Placental epithelial cell (primary cell): Measurements from ENCODE around the gene CARS2. TPM values are rescaled to one million over a fixed set of nuclear protein-coding genes. Genes with fewer than 3 reads are reported as not detected.

ENCODE experiments used
- total RNA-seq: library from RNA; depleted of rRNA; stranded (reverse); fragments of >200 nt; gene quantifications from 2 replicates; pipeline ENCODE4 v1.2.3, GENCODE V29; 2012

The CARS2 gene
- 67.5 and 313 TPM in 2 replicates for total RNA-seq

GRCh38 chr13:110705826-110706569 lies at the start of gene CARS2:
CARS2 (minus strand) TSS chr13:110706116; CDS start chr13:110706093, 23 bp downstream.

DNA sequence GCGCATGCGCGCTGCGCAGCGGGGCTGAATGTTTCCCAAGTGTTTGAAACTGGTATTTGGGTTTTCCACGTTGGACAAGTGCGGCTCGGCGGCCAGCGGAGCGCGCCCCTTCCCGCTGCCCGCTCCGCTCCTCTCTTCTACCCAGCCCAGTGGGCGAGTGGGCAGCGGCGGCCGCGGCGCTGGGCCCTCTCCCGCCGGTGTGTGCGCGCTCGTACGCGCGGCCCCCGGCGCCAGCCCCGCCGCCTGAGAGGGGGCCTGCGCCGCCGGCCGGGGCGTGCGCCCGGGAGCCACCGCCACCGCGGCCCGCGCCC lies 7.7 kb upstream of the CARS2 start, which contains the start of gene ING1:
Gene ING1 (plus strand): TSS at position 59 of the 311 bp plus-strand sequence. CDS start 450 bp downstream, outside the sequence.

DNA sequence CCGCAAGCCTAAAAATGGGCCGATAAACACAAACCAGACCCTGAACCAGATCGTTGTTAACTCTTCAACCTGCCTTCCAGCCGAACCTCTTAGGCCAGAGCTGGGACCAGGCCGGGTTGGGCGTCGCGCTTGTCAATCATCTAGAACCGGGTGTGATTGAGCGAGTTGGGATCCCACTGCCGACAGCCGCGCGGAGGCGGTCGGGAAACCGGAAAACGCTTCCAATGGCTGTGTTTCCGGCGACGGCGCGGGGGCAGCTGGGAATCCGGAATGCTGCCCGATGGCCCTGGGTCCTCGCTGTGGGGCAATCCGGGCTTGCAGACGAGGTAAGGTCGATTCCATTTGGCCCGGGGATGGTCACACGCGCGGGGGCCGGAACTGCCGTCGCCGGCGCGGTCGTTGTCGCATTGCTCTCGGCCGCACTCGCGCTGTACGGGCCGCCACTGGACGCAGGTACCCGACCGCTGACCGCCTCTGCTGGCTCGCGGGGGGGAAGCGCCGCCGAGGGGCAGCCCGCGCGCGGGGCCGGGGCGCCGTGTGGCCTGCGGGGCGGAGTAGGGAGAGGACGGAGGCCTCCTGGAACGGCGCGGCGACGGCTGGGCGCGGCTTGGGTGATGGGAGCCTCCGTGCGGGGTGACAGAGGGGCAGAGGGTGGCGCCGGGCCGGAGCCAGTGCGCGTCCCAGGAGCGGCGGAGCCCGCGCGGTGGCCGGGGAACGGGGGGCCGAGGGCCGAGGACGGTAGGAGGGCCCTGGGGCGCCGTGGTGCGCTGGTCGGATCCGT lies 90.4 kb downstream of the CARS2 start, which contains the start of gene NAXD:
Gene NAXD (plus strand): TSS at position 224 of the 781 bp plus-strand sequence. CDS start 57 bp downstream, at position 281.

Other genes starting within 250 kb of the CARS2 start
- 12.6 and 13.0 TPM in 2 replicates for gene RAB20, start 144.4 kb downstream of the CARS2 start, total RNA-seq
- gene NAXD, start 90.6 kb downstream of the CARS2 start, total RNA-seq, result 18.1 and 26.4 TPM in 2 replicates
- 8.8 and 16.5 TPM in 2 replicates for gene ING1, start 7.6 kb upstream of the CARS2 start, total RNA-seq
- 75.4 and 115 TPM in 2 replicates for gene ANKRD10, start 209.0 kb upstream of the CARS2 start, total RNA-seq